A172 (cell line): ENCODE results near the gene CMTM8. TPM values are rescaled to one million over a fixed set of nuclear protein-coding genes. Genes with fewer than 3 reads are reported as not detected.
"Not testable (repeated sequence)": the region's sequence is repeated elsewhere in the genome, so short reads cannot be mapped to it uniquely, and the experiment has no call there.

Experiments used
- DNase-seq: peaks from one replicate; pipeline ENCODE4 v3.0.0-alpha.2; 2015; ENCODE audit warnings: low spot score
- total RNA-seq: library from RNA; depleted of rRNA; stranded (reverse); fragments of >200 nt; shearing (Covaris generic); gene quantifications from 2 replicates; pipeline ENCODE4 v1.2.3, GENCODE V29; 2014

The CMTM8 gene
- total RNA-seq, 1 experiment from 2014 or later: 3.5 TPM

DNA sequence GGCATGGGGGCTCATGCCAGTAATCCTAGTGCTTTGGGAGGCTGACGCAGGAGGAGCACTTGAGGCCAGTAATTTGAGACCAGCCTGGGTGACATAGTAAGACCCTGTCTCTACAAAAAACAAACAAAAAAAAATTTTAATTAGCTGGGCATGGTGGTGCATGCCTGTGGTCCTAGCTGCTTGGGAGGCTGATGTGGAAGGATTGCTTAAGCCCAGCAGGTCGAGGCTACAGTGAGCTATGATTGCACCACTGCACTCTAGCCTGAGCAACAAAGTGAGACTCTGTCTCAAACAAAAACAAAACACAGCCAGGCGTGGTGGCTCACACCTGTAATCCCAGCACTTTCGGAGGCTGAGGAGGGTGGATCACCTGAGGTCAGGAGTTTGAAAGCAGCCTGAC, 9.7 kb upstream of the CMTM8 start:
- DNase-seq: not testable (repeated sequence)

DNA sequence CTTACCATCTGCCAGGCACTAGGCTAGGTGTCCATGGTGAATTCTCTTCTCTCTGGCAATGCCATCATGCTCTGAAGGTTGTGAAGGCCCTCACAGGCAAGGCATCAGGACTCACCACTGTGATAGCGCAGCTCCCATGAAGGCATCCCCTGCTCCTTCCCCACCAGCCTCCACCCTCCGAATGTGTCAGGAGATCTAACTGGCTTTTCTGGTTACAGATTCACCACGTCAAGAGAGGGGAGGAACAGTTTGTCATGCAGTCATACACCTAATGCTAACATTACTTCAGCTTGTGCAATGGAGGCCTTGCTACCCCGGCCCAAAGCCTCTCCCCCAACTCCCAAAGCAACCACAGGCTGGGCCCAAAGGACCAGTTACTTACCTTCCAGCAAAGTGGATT, 8.9 kb upstream of the CMTM8 start:
- no peak for DNase-seq

DNA sequence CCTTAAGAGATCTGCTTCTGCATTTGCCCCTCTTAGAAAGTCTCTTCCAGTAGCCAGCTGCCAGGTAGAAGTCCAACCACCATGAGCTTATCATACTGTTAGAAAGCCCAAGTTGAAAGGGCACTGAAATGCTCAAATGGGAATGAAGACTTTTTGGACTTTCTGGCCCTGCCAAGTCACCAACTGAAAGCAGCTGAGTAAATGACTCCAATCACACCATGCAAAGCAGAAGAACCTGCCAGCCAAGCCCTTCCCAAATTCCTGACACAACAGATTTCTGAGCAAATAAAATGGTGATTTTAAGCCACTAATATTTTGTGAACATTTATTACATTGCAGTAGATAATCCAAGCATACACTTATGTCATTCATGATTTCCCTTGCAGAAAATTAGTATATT, 2.1 kb upstream of the CMTM8 start:
- no peak for DNase-seq

DNA sequence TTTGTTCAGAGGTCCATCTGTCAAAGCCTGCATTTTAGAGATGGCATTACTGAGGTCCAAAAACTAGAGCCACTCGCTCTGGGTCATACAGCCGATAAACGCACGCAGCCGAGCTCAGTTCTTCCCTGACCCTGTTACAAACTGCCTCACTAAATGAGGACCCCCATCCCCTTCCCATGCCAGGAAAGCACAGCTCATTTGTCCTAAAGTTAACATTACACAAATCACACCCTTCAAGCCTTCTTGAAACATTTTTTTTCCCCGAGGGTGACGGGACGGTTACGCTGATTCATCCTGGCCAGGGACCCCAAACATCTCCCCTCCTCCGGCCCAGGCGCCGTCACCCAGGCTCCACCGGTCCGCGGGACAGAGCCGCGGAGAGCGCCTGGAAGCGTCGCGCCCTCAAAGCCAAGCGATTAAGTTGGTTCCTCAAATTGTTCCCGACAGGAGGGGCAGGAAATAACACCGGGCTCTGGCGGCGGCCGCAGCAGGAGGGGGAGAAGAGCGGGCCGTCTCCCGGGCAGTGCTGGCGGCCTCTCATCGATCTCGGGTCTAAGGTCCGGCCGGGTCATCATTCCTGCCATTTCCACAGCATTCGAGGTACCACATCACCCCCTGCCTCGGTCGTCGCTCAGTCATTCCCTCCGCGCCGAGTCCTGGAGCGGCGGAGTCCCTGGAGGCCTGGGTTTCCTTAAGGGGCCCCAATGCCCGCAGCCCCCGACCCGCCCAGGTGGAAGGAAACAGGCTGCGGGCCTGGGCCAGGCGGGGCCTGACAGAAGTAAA, 619 bp upstream of the CMTM8 start:
- no peak for DNase-seq

DNA sequence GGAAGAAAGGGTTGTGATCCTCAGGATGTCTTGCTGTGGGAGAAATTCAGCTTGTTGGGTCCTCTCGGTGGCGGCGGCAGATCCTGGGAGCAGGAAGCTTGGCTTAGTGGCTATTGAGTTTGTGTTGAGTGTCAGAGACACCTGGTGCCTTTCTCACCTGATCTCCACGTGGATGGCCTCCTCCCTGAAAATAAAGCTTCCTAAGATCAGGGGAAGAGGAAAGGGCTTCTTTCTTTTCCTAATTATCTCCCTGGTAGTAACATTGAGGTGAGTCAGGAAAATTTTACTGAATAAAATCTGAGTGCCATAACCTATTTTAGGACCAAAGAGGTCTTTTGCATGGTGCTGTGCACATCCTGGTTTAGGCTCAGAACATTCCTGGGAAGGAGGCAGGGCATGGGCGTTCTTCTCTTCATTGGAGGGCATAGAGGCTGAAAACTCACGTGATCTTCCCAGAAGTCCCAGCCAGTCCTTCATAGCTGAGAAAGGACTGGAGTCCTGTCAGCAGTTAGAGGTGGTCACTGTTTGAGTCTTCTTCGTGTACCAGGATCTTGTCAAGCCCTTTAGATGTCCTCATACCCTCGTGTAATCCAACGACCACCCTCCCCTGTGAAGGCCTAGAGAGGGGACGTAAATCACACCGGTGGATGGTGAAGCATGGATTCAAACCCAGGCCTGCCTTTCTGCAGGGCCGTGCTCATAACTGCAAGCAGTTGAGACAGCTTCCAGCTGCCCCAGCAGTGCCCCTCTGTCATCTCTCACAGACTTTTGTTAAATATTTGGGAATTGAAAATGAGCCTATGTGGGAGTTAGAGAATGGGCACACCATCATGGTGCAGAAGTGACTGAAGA, 1.1 kb downstream of the CMTM8 start:
- DNase-seq: peak; percentile 16

- DNase-seq: no peak
These were observed 1.7 kb downstream of the CMTM8 start for GRCh38 chr3:32240159-32240545.

DNA sequence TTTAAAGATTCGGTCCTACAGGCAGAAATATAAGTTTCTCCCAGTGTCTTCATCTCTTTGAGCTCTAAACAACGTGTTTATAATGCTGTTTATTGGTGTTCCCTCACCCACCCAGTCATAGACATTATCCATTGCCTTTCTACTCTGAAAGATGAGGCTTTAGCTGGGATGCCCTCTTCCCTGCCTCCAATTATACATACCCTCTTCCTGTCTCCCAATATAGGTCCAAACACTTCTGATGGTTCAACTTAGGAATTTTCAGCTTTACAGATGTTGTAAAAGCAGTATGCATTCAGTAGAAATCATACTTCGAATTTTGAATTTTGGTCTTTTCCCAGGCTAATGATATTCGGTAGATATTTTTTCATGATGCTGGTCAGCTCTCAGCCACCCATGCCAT, 2.6 kb downstream of the CMTM8 start:
- no peak for DNase-seq

- no peak for DNase-seq
These were observed 5.0 kb downstream of the CMTM8 start for GRCh38 chr3:32243519-32243918.

- no peak for DNase-seq
These were observed 6.7 kb downstream of the CMTM8 start for GRCh38 chr3:32245200-32245599.

DNA sequence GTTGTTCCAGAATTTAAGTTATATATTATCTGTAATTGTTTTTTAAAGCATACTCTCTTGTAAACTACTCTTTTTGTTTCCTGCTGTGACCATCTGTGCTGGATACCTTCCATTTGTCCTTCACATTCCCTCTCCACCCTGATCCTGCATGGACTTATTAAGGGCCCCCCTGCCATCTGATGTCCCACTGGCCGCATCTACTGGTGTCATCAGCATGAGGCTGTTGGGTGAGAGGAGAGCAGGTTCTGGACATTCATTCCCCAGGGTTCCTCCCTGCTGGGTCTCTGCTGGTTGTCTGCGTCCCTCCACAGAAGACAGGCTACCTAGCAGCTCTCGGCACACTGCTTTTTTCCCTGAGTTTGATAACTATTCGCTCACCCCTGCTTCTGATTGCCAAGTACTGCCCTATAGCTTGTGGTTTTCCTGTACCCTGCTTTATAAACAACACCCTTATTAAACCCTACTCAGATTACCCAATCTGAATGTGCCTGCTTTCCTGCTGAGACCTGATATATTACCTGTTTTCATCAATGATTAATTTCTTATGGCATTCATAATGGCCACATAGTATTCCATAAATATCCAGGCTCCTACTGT, 7.7 kb downstream of the CMTM8 start:
- DNase-seq: peak; percentile 16

GRCh38 chr3:32249184-32249782, 10.8 kb downstream of the CMTM8 start:
- peak; percentile 91 for DNase-seq

DNA sequence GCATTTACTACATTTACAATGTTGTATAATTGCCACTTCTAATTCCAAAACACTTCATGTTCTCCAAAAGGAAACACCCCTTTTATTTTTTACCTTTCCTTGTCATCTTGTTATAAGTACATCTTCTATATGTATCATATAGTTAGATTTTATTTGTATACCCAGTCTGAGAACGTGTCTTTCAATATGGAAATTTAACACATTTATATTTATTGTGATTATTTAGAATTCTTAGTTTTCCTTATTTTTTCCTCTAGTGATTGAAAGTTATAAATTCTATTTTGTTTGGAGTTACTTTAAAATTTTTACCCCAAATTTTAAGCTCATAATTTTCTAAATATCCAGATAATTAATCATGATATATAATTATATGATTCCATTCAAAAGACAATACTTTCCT, 15.8 kb downstream of the CMTM8 start:
- no peak for DNase-seq

DNA sequence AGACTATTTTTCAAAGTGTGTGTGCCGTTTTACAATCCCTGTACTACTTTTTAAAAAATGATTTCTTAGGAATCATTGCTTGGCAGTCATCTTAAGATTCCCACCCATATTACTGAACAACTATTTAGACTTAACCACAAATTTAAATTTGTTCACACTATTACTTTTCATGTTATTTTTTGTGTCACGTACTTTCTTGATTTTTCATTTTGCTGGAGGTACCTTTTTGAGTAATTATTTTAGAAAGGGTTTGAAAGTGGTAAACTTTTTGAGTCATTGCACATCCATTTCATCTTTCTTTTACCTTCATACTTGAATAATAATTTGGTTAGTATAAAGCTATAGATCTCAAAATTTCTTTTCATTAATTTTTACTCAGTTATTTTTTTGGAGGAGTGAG, 16.9 kb downstream of the CMTM8 start:
- no peak for DNase-seq

DNA sequence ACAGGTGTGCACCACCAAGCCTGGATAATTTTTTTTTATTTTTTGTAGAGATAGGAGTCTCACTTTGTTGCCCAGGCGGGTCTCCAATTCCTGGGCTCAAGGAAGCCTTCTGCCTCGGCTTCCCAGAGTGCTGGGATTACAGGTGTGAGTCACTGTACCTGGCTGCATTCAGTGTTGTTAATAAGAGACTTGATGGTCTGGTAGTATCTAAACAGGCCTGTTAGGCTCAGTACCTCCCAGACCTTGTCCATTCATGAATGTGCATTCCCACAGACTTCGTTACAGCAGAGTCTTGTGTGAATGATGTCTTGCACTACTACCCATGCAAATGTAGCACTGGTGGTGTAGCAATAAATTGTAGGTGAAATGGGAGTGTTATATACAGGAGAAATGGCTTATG, 17.7 kb downstream of the CMTM8 start:
- DNase-seq: no peak

DNA sequence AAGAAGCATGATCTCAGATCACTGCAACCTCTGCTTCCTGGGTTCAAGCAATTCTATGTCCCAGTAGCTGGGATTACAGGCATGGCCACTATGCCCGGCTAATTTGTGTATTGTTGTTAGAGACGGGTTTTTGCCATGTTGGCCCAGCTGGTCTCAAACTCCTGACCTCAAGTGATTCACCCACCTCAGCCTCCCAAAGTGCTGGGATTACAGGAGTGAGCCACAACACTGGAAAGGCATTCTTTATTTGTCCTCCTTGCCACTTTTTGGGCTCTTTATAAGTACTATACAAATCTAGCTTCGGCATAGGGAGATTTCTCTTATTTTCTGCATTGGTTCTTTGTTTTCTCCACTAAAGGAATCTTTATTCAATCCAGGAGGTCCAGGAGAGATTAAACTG, 18.6 kb downstream of the CMTM8 start:
- no peak for DNase-seq

- no peak for DNase-seq
These were observed 19.4 kb downstream of the CMTM8 start for GRCh38 chr3:32257641-32258438.

DNA sequence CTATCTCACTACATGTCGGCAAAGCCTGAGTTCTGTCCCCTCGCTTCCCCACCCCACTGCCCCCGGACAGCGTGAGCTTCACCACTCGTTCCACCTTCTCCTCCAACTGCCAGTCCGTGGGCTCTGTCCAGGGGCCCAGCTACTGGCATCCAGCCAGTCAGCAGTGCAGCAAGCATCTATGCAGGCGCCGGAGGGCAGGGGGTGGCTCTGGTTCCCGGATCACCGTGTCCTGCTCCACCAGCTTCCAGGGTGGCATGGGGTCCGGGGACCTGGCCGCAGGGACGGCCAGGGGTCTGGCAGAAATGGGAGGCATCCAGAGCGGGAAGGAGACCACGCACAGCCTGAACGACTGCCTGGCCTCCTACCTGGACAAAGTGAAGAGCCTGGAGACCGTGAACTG, 20.4 kb downstream of the CMTM8 start:
- DNase-seq: no peak

DNA sequence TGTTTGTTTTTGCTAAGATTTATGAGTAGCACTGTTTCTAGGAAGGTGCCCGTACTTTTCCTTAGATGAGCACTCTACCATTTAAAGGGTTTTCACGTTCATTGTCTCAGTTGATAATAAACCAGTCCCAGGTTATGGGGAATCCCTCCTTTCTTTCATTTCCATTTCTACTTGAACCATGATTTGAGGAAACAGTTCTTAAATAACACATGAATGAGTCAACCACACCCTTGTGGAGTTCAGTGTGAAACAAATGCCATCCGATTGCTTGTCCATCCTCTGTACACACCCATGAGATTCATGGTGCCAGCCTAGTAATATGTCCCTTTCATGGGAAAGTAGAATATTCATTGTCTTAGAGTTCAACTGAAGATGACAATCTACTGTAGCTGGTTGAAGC, 23.1 kb downstream of the CMTM8 start:
- DNase-seq: no peak

- no peak for DNase-seq
These were observed 23.7 kb downstream of the CMTM8 start for GRCh38 chr3:32262201-32262600.

DNA sequence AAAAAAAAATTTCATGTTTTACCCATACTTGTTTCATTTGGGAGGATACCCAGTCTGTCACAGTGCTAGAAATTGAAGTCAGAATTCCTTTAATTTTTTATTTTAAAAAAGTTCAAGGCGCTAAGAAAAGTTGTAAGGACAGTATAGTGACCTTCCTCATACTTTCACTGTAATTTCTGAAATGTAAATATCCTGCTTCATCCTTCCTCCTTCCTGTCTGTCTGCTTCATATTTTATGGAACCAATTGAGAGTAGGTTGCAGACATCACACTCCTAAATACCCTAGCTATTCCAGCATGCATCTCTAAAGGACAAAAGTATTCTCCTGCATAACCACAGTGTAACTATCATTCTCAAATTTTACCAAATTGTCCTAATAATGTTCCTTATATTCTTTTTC, 35.8 kb downstream of the CMTM8 start:
- DNase-seq: no peak

- DNase-seq: no peak
These were observed 37.0 kb downstream of the CMTM8 start for GRCh38 chr3:32275506-32275905.
